GM18520 (cell line): Measurements from ENCODE around the gene MAD1L1.
"Not testable (repeated sequence)": the region's sequence is repeated elsewhere in the genome, so short reads cannot be mapped to it uniquely, and the experiment has no call there.

Experiments used
- ATAC-seq: cut with Tn5 transposase; IDR thresholded peaks from one replicate; pipeline ENCODE4 v1.9.1; 2021; ENCODE audit not compliant: unreplicated experiment

The MAD1L1 gene

DNA sequence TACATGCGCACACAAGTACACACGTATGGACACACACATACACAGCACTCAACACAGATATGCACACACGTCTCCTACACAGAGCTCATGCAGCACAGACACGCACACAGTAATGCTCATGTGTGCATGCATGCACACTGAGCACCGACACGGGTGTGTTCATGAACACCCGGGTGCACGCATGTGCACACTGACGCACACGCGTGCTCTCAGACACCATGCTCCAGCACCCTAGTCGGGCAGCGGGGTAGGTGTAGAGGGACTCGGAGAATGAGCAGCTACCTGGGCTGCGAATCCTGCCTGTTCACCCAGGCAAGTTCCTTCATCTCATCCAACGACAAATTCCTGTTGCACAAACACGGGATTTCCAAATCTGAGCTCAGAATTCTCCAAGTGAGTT lies 184.7 kb downstream of the MAD1L1 start:
- no peak for ATAC-seq

DNA sequence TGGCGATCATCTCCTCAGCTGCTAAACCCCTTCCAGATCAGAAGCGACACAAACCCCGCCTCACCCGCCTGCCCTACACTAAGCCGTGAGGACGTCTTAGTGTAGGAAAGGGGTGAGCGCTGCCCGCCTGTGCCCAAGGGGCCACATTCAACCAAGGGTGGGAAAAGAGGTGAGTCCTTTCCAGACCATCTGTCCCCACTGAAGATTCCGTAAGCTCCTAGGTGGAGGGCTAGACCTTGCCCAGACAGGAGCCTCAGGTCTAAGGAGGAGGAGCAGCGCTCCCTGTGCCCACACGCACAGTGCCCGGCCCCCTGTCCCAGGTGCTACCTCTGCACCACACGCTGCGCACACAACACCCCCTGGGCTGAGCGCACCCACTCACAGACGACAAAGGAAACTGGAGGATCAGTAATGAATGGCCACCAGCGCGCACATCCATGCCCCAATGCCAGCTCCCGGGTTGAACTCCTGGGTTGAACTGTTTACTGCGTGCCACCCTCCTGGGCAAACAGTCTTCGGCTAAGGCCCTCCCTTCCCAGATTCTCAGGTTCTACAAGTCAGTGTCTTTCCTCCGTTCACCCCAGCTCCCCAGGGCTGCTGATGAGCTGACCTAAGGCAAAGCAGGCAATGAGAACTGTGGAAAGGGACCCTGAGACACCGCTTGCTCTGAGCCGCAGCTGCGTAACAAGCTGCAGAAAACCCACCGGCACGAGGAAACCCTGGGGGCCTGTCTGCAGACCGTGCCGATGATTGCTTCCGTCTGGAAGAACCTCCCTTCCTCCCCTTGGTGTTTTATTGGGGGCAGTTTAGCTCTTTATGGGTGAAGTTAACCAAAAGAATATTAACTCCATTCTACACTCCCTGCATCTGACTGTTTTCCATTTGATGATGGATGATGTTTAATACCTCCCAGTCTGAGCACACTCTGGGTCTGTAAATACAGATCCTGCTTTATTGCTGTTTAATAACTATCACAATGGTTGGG lies 185.9 kb downstream of the MAD1L1 start:
- ATAC-seq = no peak

DNA sequence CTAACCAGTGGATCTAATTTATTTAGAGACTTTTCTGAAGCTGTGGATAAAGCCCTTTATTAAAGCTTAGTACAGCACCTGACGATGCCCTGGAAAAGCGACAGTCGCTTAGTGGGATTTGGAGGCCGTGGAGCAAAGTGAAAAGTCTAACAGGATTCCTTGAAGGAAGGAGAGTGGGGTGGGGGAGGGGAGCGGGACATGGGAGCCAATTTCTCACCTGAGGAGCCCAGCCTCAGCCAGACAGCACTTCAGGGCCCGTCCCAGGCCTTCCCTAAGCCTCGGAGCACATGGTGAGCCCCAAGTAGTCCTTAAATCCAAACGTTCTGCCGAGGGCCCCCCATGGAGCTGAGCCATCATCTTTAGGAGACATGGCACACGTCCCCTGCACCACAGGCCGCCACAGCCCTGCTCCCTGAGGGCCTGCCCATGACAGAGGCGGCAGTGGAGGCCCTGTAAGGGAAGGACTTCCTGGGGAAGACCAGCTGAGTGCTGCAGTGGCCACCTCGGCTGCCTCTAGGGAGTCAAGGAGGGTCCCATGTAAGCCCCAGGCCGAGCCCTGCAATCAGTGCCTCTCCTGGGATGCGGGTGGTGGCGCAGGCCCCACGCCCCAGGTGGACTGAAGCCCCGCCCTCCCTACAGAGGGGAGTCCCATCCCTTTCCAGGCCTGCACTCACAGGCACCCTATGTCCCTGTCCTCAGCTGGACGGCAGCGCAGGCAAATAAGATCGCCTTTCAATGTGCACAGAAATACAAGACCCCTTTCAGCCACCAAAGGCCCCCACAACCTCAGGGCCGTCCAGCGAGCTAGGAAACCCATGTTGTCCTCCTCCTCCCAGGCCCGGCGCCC lies 187.0 kb downstream of the MAD1L1 start:
- ATAC-seq = no peak

DNA sequence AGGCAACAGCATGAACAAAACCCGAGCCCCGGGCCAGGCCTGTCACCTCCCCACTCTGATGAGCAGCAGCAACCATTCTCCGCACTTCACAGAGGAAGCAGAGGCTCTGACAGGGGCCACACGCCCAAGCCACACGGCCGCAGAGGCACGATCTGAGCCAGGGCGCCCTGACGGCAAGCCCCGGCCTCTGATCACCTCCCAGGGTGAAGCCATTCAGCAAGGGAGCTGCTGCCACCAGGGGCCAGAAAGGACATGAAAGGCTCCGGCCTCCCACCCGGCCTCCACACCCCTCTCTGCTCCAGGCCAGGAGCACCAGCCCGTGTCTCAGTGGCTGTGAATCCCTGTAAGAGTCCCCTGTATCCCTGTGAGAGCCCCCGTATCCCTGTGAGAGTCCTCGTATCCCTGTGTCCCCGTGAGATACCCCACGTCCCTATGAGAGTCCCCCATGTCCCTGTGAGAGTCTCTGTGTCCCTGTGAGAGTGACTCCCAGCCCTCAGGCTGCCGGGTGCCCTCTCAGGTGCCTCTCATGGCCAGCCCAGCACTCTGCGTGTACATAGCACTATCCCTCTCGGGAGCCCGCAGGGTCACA lies 187.8 kb downstream of the MAD1L1 start:
- no peak for ATAC-seq

DNA sequence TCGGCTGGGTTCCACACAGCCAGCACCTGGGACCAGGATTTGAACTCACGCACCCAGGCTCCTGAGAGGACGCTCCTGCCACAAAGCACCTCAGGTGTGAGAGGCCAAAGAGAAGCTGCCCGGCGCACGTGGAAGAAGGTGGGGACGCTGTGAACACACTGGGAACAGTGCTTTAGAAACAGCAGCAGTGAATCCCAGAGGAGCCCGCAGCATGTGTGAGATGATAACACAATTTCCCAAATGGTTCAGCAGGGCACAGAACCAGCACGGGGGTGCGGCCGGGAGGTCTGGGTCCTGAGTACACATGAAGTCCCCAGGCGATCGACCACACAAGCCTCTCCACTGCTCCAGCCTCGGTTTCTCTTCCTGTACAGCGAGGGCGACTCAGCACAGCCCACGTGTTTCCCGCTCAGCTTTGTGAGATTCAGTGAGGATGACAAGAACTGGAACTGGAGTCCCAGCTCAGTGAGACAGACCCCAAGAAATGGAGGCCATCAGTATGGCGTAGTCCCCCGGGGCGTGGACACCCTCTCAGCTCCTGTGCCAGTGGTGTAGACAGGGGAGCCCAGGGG lies 188.3 kb downstream of the MAD1L1 start:
- no peak for ATAC-seq

DNA sequence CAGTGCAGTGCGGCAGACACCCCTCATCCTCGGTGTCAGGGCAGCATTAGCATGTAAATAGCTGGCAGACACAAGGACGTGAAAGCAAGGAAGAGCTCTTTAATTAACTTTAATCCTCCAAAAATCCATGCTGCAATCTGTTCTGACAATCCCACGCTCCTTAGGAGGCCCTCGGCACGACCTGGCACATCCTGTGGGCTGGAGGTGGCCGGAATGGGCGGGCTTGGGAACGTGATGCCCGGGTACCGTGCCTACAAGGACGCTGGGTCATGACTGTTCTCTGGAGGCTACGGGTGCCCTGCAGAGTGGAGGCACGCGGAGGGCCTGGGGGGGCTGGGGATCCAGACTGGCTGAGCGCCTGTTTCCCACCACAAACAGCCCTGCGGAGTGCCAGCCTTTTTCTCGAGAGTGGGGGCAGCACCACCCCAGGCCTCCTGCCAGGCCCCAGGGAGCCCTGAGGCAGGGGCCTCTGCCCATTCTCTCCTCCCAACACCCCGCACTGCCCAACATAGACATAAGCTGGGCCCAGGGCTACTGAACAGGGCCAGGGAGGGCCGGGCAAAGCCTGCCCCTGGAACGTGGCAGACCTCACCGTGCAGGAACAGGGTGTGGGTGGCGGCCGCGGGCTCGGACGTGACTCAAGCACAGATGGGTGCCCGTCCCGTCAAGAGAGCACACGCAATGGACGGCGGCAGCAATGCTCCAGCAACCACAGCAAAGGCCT lies 189.3 kb downstream of the MAD1L1 start:
- ATAC-seq = no peak

DNA sequence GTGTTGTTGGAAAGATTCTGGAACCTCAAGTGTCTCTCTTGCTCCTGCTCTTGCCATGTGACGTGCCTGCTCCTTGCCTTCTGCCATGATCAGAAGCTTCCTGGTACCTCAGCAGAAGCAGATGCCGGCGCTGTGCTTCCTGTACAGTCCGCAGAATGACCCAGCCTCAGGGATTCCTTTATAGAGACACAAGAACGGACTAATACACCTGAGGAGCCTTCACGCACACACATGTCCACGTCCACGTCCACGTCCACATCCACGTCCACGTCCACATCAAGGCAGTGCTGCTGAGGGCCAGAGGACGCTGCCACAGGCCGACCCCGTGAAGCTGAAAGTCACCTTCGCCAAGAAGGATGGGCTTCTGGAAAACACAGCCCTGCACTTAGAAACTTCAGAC lies 190.1 kb downstream of the MAD1L1 start:
- no peak for ATAC-seq

DNA sequence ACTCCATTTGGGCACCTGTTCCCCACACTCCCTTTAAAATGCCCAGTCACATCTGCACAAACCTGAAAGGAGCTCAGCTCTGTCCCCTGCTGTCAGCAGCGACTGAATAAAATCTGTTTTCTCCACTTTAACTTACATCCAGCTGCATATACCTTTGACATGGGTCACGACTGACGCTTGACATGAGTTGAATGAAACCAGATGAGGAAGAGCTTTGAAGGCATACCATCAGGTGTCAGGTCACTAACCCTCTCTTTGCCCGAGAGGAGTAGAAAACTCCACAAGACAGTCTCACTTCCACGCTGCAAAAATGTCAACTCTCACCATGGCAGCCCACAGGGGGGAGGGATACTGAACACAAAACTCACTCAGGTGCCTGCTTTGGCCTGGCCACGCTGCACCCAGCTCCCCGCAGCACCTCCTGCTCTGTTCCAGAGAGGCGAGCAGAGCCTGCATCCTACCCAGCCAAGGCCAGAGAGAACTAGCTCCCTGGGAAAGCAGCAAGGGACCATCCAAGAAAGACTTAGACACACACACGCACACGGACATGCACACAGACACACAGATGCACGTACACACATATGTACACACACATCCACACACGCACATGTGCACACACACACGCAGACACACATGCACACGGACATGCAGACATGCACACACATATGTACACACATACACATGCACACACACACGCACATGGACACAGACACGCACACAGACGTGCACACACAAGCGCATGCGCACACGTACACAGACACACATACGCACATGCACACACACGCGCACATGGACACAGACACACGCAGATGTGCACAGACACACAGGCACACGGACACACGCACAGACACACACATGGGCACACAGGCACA lies 191.0 kb downstream of the MAD1L1 start:
- no peak for ATAC-seq

DNA sequence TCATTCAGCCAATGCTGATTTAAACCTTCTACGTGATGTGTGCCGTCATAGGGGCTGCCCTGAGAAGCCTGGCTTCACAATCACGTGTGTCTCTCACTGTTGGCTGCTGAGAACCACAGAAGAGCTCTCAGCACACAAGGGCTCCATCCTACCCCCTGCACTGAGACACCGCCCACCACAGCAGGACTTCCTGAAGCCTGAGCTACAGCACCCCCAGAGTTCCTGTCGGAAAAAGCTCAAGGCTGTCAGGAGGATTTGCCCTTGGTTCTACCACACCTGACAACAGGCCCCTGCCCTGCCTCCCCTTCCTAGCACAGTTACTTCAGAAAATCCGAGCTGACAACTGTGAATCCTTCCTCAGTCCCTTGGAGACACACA lies 191.9 kb downstream of the MAD1L1 start:
- ATAC-seq = no peak

DNA sequence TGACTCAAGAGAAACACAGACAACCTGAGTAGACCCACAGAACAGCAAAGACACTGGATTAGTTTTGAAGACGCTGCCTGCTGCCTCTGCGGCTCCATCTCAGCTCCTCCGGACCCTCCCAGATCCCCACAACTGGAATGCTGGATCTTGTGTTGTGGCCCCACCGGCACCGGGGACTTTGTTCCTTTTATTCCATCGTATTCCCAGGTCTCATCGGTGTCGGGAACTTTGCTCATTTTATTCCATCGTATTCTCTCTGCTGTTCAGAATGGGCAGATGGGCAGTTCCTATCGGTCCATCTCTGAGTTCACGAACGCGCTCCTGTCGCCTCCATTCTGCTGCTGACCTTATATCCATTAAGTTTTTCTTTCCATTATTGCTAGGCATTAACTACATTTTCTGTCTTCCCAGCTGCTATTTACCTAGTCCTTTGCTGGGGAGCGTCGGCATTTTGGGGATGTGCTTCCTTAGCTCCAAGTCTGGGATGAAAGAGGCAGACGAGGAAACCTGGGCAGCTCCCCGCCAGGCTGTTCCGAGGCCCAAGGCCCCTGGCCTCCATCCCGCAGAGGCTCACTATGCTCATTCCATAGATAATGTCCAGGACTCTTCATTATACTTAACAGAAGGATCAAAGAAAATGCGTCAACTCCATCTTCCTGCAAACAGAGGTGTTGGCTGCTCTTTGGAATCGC lies 192.4 kb downstream of the MAD1L1 start:
- ATAC-seq = no peak

DNA sequence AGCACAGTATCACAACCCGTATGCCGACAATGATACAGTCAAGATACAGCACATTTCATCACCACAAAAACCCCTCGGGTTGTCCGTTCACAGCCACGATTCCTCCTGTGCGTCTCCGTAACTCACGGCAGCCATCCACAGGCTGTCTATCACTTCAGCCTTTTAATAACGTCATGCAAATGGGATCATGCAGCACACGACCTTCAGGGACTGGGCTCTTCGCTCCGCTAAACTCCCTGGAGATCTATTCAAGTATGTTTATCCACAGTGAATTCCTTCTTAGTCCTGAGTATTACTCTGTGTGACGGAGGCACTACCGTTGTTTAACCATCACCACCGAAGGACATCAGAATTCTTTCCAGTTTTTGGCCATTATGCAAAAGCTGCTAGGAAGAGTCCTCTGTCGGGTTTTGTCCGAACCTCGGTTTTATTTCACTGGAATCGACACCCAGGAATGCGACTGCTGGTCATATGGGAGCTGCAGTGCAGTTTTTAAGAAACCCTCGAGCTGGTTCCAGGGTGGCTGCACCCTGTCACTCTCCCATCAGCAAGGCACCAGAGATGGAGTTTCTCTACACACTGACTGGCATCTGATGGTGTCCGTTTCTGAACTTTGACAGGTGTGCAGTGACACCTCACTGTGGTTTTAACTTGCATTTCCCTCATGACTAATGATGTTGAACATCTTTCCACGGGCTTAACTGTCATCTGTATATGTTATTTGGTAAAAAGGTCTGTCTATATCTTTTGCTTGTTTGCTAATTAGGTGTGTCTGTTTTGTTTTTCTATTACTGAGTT lies 193.6 kb downstream of the MAD1L1 start:
- no peak for ATAC-seq

DNA sequence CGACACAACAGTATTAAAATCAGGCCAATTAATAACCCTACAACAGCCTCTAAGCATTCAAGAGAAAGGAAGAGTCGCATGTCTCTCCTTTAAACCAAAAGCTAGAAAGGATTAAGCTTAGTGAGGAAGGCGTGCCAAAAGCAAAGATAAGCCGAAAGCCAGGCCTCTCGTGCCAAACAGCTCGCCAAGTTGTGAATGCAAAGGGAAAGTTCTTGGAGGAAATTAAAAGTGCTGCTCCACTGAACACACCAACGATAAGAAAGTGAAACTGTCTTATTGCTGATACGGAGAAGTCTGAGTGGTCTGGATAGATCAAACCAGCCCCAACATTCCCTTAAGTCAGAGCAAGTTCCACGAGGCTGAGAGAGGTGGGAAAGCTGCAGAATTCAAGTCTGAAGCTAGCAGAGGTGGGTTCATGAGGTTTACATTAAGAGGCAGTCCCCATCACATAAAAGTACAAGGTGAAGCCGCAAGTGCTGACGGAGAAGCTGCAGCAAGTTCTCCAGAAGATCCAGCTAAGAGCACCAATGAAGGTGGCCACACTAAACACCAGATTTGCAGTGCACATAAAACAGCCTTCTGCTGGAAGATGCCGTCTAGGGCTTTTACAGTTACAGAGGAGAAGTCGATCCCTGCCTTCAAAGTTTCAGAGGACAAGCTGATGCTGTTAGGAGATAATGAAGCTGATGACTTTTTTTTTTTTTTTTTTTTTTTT lies 194.8 kb downstream of the MAD1L1 start:
- no peak for ATAC-seq

DNA sequence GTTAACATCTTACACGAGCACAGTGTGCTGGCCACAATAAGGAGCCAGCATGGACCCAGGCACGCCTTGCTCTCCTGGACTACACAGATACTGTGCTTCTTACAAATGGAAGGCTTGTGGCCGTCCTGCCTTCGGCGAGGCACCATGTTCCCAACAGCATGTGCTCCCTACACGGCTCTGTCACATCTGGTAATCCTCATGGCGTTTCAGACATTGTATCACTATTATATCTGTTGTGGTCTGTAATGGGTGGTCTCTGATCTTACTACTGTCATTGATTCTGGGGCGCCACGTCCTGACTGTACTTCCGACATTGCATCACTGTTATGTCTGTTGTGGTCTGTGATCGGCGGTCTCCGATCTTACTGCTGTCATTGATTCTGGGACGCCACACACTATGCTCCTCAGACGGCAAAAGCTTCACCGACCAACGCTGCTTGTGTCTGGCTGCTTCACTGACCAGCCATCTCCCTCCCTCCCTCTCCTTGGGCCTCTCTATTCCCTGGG lies 195.4 kb downstream of the MAD1L1 start:
- ATAC-seq = no peak

DNA sequence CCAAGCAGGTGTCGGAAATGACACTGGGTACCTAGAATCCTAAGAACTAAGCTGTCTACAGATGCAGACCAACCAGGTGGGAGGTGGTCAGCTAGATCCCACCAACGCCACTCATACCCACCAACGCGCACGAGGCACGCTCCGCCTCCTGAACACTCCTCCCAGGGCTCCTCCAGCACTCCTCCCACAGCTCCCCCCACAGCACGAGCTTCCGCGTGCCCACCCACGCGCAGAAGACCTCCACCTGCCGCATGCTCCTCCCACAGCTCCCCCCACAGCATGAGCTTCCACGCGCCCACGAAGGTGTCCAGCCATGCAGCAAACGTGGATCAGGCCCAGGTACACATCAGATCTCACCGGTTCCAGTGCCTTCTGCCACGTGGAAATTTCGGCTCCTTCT lies 196.0 kb downstream of the MAD1L1 start:
- no peak for ATAC-seq

DNA sequence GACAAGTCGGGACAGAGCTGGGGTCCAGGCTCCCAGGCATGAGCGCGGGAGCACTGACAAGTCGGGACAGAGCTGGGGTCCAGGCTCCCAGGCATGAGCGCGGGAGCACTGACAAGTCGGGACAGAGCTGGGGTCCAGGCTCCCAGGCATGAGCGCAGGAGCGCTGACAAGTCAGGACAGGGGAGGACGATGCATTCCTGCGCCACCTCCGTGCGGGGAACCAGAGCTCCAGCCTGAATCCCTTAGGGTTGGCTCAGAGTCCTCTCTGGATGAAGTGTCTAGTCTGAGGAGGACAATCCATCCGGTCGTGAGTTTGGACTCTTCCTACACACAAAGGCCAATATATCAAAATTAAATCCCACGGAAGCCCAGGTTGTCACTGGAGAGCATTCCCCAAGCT lies 196.5 kb downstream of the MAD1L1 start:
- ATAC-seq = not testable (repeated sequence)

DNA sequence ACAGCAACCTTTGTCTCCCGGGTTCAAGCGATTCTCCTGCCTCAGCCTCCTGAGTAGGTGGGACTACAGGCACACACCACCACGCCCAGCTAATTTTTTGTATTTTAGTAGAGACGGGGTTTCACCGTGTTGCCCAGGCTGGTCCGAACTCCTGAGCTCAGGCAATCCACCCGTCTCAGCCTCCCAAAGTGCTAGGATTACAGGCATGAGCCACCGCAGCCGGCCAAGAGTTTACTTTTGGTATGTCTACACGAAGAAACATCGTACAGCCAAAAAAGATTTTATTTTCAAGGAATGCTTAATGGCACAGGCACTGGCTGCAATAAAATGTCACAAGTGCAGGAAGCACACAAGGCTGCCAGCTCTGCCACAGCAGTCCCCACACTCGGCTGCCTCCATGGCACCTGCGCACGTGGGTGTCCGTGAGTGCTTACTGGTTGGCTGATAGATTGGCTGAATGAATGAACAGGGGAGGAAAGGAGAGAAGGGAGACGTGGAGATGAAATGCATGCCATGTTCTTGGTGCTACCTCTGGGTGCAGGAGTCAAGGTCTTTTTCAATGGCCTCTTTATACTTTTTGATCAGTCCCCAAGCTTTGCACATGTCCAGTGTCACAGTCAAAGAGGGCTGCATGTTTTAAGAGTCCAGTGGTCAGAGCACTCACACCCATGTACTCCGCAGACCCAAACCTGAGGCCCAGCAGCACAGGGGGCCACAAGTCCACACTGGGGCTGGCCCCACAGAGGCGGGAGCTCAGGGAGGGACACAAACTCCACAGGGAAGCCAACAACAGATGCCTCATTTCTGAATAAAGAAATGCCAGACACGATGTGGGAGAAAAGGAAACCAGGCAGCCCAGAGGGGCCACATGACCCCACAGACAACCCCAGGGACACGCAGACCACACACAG lies 198.2 kb downstream of the MAD1L1 start:
- ATAC-seq = no peak
